Breast epithelium (tissue), 4 donors: ENCODE data around the gene ATXN1. TPM values are rescaled to one million over a fixed set of nuclear protein-coding genes. Genes with fewer than 3 reads are reported as not detected.

Experiments used
- DNase-seq, 2 donors: peaks; one replicate each; pipeline ENCODE4 v3.0.0-alpha.2; 2019; ENCODE audit warnings: low spot score in 2 of 2
- H3K27ac ChIP-seq, 2 donors: fragments of 200-600 bp; sonication (generic) in 1 of 2; one replicate each; pipeline ENCODE4 v1.5.1; 2016 to 2019; ENCODE audit warnings: mild to moderate bottlenecking in 1 of 2
- H3K27me3 ChIP-seq, 2 donors: fragments of 200-600 bp; sonication (generic) in 1 of 2; one replicate each; pipeline versions ENCODE4 v1.5.1 to v1.6.0; 2017 to 2019; ENCODE audit warnings: control low read depth in 1 of 2, mild to moderate bottlenecking in 1 of 2
- H3K36me3 ChIP-seq: fragments of 200-600 bp; one replicate; pipeline ENCODE4 v1.5.1; 2019
- H3K4me1 ChIP-seq, 2 donors: fragments of 200-600 bp; sonication (generic); one replicate each; pipeline ENCODE4 v1.5.1; 2016 to 2019; ENCODE audit warnings: control low read depth in 1 of 2
- H3K4me3 ChIP-seq, 3 donors: fragments of 200-600 bp; sonication (generic); 1 replicate in 2 of 3; 2 replicates in 1 of 3; pipeline ENCODE4 v1.5.1; 2016 to 2019; ENCODE audit warnings: mild to moderate bottlenecking in 3 of 3, moderate library complexity in 2 of 3
- H3K9me3 ChIP-seq, 2 donors: fragments of 200-600 bp; sonication (generic) in 1 of 2; one replicate each; pipeline ENCODE4 v1.5.1; 2016 to 2019; ENCODE audit warnings: control low read depth in 1 of 2
- CTCF ChIP-seq, 3 donors: fragments of 450-650 bp; IDR thresholded peaks; one replicate each; pipeline ENCODE4 v1.5.1; 2016 to 2017; ENCODE audit warnings: antibody characterized with exemption in 3 of 3, mild to moderate bottlenecking in 3 of 3, moderate library complexity in 3 of 3
- POLR2A ChIP-seq: fragments of 450-650 bp; IDR thresholded peaks from one replicate; pipeline ENCODE4 v1.6.1; 2016; ENCODE audit warnings: antibody characterized with exemption, mild to moderate bottlenecking, moderate library complexity
- POLR2AphosphoS5 ChIP-seq, 3 donors: sonication (generic); formaldehyde crosslinking; IDR thresholded peaks; one replicate each; pipeline ENCODE4 v1.6.1; 2017; ENCODE audit warnings: antibody characterized with exemption in 3 of 3
- intact Hi-C: fragments of 100-400 bp; cut with DNase I; formaldehyde crosslinking; loops from one replicate; pipeline ENCODE4 v1.15.1; 2023; ENCODE audit warnings: low total_unique reads
- total RNA-seq, 3 donors: library from RNA; depleted of rRNA; stranded (reverse); fragments of >200 nt; gene quantifications; one replicate each; pipeline ENCODE4 v1.1.0, GENCODE V29; 2016

The ATXN1 gene
- total RNA-seq, 3 donors from 2014 or later = 26.7 to 63.2 (median 37.4) TPM

- Histone ChIP-seq H3K36me3 (no peaks in the 10 kb centered on the region), H3K27me3 (no peaks in the 10 kb centered on the region), H3K4me1 (peaks cover 0 to 6% of the 10 kb centered on the region in 2 donors), H3K9me3 (no peaks in the 10 kb centered on the region), H3K4me3 (no peak overlapping the region), H3K27ac (no peak overlapping the region)
- TF ChIP-seq POLR2A (no peak), POLR2AphosphoS5 (IDR thresholded peaks at IDR 0.05) (no peak), CTCF (IDR thresholded peaks at IDR 0.05) (no peak)
- no peak for DNase-seq
- intact Hi-C loops = no loop called here
Measured at GRCh38 chr6:16730738-16731477, 30.4 kb downstream of the ATXN1 start.

DNA sequence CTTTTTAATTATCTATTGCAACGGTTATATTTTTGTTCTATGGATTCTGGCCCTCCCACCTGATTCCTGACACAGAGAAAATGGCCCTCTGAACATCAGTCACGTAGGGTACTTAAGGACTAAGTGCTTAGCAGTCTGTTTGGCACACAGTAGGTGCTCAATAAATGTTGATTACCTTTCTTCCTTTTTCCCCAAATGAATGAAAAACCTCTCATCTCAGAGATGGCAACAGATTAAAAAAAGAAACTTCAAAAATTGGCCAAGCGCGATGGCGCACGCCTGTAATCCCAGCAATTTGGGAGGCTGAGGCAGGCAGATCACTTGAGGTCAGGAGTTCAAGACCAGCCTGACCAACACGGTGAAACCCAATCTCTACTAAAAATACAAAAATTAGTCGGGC, 31.5 kb downstream of the ATXN1 start:
- TF ChIP-seq POLR2AphosphoS5 (IDR thresholded peaks at IDR 0.05) = no peak
- no peak for TF ChIP-seq CTCF (IDR thresholded peaks at IDR 0.05)
- no peak for TF ChIP-seq POLR2A
- H3K9me3 ChIP-seq = no peaks in the 10 kb centered on the region
- no peaks in the 10 kb centered on the region for H3K36me3 ChIP-seq
- no peak overlapping the region for H3K27ac ChIP-seq
- DNase-seq = no peak
- peaks cover 0 to 6% of the 10 kb centered on the region in 2 donors for H3K4me1 ChIP-seq
- no peak overlapping the region for H3K4me3 ChIP-seq
- H3K27me3 ChIP-seq = no peaks in the 10 kb centered on the region
- intact Hi-C loops = no loop called here

DNA sequence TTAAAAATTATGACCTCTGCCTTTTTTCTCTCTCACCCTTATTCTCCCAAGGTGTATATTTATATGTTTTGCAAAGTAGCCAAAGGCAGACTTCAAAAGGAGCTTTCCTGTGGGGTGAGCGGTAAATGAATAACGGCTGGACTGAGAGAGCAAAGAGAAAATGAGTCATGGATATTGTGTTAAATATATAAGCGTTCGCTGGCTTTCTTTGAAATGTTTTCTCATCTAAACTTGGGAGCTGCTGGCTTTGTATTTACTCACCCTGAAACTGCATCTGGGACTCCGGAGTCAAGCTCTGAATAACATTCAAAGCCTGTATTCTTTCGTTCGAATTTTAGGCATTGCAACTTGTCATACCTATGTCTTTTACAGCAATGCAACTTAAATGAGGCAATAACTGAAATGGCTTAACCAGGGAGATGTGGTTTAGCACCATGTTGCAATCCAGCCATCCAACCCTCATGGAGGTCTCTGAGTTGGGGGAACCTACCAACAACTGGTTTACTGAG, 32.0 kb downstream of the ATXN1 start:
- Histone ChIP-seq H3K36me3 (no peaks in the 10 kb centered on the region), H3K4me3 (no peak overlapping the region), H3K4me1 (peaks cover 0 to 7% of the 10 kb centered on the region in 2 donors), H3K27ac (no peak overlapping the region), H3K9me3 (no peaks in the 10 kb centered on the region), H3K27me3 (no peaks in the 10 kb centered on the region)
- no peak for TF ChIP-seq POLR2A
- no peak for TF ChIP-seq POLR2AphosphoS5 (IDR thresholded peaks at IDR 0.05)
- no peak for TF ChIP-seq CTCF (IDR thresholded peaks at IDR 0.05)
- no peak for DNase-seq
- intact Hi-C loops = no loop called here

- H3K36me3 ChIP-seq = no peaks in the 10 kb centered on the region
- H3K27ac ChIP-seq = no peak overlapping the region
- no peaks in the 10 kb centered on the region for H3K27me3 ChIP-seq
- H3K9me3 ChIP-seq = no peaks in the 10 kb centered on the region
- TF ChIP-seq POLR2A = no peak
- no peak for TF ChIP-seq POLR2AphosphoS5 (IDR thresholded peaks at IDR 0.05)
- TF ChIP-seq CTCF (IDR thresholded peaks at IDR 0.05) = no peak
- peaks cover 0 to 13% of the 10 kb centered on the region in 2 donors for H3K4me1 ChIP-seq
- DNase-seq = no peak
- intact Hi-C loops = no loop called here
- H3K4me3 ChIP-seq = no peak overlapping the region
Measured at GRCh38 chr6:16728513-16729182, 32.6 kb downstream of the ATXN1 start.

DNA sequence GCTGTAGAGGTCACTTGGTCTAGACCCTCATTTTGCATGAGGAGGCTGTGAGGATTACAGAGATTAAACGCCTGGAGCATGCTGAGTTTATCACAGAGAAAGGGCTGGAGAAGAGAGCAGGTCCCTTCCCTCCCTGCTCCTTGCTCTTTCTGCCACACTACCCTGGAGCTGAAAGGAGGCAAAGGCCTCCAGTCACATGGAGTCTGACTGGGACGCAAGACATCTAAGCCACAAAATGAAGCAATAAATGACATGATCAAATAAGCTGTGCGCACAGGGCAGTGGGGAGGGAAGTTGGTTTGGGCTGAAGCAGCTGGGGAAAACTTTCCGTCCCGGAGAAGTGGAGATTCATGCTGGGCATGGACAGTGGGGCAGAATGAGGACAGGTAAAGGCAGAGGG, 33.3 kb downstream of the ATXN1 start:
- Histone ChIP-seq H3K36me3 (no peaks in the 10 kb centered on the region), H3K27me3 (no peaks in the 10 kb centered on the region), H3K27ac (no peak overlapping the region), H3K4me1 (peaks cover 0 to 13% of the 10 kb centered on the region in 2 donors), H3K9me3 (no peaks in the 10 kb centered on the region), H3K4me3 (no peak overlapping the region)
- intact Hi-C loops = no loop called here
- DNase-seq = no peak
- TF ChIP-seq POLR2AphosphoS5 (IDR thresholded peaks at IDR 0.05) (peak in 1 of 3 donors; percentile 36), CTCF (IDR thresholded peaks at IDR 0.05) (no peak)
